Hematopoietic multipotent progenitor cell treated with erythropoietin and hydrocortisone succinate and interleukin-3 and kit ligand, for 4 days (in vitro differentiated cells): Measurements from ENCODE around the gene CCNB3.

ENCODE experiments used
- DNase-seq: peaks from one replicate; pipeline ENCODE4 v3.0.0-alpha.2; 2015

CCNB3 gene

GRCh38 chrX:50204364-50204899 is at the start of gene CCNB3:
CCNB3 (plus strand) TSS chrX:50204765; CDS start chrX:50285164, 80,399 bp downstream.
- DNase-seq = peak; percentile 88

DNA sequence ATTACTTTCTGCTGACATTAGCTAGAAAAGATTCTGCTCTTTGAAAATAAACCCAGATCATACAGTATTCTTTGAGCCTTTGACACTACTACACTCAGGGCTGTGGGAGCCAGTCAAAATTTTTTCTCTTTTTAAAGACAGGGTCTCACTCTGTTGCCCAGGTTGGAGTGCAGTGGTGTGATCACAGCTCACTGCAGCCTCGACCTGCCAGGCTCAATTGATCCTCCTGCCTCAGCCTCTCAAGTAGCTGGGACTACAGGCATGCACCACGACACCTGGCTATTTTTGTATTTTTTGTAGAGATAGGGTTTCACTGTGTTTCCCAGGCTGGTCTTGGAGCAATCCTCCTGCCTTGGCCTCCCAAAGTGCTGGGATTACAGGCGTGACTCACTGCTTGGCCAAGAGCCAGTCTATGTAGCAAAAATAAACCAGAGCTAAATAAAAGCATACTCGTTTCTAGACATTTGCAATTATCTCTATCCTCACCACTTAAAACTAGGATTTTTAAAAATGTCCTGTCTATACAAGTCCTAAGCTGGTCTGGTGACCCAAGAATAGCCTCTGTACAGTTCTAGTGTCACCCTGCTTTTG is 46.9 kb upstream of the CCNB3 start:
- DNase-seq = no peak

DNA sequence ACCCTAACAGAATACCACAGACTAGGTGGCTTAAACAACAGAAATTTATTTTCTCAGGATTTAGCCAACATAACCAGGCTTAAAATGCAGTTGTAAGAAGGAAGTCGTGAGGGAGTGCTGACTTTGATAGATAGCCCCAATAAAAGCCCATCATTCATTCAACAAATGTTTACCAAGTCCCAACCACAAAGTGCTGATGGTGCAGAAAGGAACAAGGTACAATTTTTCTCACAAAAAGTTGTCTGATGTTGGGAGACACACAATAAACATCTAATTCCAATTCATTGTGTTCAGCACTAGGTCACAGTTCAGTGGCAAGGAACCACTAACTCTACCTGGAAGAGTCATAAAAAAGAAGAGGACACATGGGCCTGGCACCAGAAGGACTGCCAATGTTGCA is 46.0 kb upstream of the CCNB3 start:
- no peak for DNase-seq

GRCh38 chrX:50161127-50161526 is 43.4 kb upstream of the CCNB3 start:
- peak; percentile 20 for DNase-seq

DNA sequence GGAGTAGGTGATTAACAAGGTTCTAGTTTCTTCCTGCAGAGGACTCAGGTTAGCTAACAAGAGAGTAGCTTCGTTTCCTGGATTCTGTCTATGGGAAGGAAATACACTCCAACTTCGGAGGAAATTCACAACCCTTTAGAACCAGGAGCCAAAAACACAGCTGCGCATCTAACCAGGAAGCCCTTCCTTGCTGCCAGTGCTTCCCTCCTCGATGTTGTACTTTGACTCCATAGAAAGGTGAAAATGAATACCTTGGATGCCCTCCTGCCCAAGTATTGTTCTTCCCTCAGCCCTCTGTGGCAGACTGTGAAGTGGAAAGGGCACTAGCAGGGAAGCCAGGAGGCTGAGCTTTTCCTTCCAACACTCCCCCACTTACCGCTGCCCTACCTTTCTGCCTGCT is 38.8 kb upstream of the CCNB3 start:
- DNase-seq = no peak

GRCh38 chrX:50167366-50167765 is 37.2 kb upstream of the CCNB3 start:
- DNase-seq = no peak

GRCh38 chrX:50168241-50168687 is 36.3 kb upstream of the CCNB3 start:
- DNase-seq = no peak

DNA sequence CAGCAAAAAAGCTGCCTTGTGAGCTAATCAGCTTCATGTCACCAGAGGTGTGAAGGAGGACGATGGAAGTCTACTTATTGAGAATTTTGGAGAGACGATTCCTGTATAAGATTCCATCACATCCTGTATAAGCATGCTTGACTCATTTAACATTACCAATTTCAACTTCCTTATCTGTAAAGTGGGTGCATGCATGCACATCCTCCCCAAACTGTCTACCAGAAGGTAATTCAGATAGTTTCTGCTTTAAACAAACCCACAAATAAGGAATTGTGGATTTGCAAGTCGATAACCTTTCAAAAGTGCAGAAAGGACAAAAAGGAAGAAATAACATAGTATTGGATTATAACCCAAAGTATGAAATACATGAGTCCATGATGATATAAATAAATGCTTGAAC is 34.8 kb upstream of the CCNB3 start:
- peak; percentile 24 for DNase-seq

GRCh38 chrX:50180073-50180940 is 24.3 kb upstream of the CCNB3 start:
- peak; percentile 55 for DNase-seq

DNA sequence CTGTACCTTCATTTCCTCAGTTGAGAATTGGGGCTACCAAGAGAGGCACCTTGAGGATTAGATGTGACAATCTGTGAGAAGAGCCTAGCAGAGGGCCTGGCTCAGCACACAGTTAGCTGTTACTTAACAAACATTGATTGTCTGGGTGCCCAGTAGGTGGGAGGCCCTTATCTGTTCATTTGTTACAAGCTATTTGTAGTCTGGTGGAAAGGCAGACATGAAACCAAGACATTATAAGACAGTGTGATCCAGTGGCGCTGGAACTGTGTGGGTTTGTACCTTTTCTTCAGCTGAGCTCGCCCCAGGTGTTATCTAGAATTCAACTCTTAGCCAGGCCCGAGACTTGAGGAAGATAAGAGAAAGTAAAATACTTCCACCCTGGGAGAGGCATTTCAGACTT is 20.7 kb upstream of the CCNB3 start:
- peak; percentile 18 for DNase-seq

- no peak for DNase-seq
Observed at GRCh38 chrX:50188859-50189600, 15.5 kb upstream of the CCNB3 start.

DNA sequence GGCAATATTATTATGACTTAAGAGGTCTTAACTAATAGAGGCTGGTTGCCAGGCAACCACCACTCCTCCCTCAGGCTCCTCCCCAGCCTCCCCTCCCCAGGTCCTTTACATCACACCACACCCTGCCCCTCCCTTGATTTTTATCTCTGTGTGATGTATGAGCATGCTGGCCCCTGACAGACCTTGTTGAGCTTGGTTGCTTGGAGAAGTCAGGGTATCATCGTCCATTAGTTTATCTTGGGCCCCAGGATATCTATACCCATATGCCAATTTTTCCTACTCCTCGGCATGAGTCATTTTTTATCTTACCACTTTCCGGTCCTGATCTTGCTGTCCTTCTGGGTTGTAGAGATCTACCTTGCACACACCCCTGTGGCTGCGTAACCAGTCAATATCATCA is 6.2 kb upstream of the CCNB3 start:
- DNase-seq = peak; percentile 91

DNA sequence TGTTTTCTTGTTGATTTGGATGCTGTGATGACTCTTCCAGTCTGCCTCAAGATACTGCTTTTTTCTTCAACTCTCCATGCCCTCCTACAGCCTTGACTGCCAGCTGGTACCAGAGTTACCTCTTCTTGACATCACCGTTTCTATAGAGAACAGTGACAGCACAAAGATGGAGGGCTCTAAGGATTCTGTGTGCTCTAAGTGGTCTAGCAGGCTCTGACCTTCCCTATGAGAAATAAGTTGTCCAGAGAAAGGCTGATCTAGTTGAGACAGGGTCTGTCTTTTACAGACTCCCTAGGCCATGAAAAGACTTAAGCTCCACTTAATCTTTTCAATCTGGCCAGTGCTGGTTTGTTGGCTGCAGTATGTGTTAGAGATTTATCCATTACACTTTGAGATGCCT is 3.7 kb upstream of the CCNB3 start, which contains the start of gene AKAP4:
AKAP4 (minus strand) TSS at position 101 of the 400 bp plus-strand sequence. CDS start 118 bp downstream, outside the sequence.
- no peak for DNase-seq

GRCh38 chrX:50202539-50202938 is 2.0 kb upstream of the CCNB3 start:
- no peak for DNase-seq

GRCh38 chrX:50206753-50207152 is 2.2 kb downstream of the CCNB3 start:
- no peak for DNase-seq

DNA sequence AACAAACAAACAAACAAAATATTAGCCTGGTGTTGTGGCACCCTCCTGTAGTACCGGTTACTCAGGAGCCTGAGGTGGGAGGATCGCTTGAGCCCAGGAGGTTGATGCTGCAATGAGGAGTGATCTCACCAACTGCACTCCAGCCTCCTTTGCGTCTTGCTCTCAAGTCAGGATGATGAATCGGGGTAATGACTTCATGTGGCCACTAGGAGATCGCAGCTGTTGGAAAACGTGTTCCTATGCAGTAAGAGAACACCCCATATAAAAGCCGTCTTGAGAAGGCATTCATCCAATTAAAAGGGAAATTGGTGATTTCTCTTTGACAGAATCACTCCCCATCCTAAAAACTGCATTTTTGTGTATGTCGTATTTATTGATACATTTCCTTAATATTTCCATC is 6.9 kb downstream of the CCNB3 start:
- peak; percentile 43 for DNase-seq

DNA sequence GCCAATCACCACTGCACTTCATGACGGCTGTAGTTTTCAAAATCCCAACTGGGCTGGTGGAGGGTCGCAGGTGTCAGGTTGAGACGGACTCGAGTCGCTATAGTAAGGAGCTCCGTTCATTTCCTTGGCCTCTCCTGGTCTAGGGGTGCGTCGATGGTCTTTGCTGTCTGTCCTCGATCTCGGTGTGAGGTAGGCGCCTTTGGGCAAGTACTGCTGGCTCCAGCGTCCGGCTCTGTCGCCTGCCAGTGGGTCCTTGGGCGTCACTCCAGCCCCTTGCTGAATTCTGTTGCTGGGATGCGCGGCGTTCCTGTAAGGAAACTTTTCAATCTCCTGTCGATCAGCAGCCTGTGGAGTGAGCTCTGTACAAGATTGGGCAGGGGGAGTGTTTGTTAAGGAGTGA is 76.7 kb downstream of the CCNB3 start:
- no peak for DNase-seq

DNA sequence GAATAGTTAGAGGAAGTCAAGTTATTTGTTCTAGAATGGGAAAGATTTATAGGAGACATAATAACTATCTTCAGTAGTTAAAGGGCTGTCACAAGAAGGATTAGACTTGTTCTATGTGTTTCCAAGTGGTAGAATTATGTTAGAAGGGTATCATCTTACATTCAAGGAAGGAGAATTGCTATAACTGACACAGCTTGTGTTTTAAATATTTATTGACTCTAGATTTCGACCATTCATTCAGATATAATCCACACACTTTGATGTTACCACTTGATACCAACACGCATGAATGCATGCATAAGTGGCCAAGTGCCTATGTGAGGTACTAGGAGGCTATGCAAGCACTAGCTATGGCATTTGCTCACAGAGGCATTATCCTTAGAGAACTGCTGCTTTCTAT is 122.7 kb downstream of the CCNB3 start:
- DNase-seq = no peak

DNA sequence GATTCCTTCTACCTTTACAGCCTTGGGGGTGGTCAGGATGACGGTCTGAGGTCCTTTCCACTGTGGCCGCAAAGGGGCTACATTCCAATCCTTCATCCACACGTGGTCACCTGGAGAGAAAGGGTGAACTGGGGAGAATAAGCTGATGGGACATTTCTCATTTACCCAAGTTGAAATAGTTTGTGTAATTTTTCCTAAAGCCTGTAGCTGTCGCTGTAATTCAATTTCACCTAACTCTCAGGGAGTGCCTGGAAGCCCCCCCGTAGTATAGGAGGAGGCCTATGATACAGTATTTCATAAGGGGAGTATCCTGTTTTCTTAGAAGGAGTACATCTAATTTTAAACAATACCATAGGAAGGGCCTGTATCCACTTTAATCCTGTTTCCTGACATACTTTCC is 128.1 kb downstream of the CCNB3 start:
- peak; percentile 0 for DNase-seq

DNA sequence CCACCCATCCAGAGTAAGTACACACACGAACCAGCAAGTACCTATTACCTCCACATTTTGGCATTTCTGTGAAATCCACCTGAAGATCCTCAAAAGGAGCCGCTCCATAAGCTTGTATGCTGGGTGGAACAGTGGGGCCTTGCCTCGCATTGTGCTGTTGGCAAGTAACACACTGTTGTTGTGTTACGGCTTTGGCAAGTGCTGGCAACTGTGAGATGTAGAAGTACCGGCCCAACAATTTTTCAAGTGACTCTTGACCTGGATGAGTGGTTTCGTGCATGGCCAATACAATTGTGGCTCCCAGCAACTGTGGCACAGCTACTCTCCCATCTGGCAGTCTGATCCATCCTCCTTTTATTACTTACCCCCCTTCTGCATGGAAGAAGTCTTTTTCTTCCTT is 128.7 kb downstream of the CCNB3 start:
- DNase-seq = no peak

DNA sequence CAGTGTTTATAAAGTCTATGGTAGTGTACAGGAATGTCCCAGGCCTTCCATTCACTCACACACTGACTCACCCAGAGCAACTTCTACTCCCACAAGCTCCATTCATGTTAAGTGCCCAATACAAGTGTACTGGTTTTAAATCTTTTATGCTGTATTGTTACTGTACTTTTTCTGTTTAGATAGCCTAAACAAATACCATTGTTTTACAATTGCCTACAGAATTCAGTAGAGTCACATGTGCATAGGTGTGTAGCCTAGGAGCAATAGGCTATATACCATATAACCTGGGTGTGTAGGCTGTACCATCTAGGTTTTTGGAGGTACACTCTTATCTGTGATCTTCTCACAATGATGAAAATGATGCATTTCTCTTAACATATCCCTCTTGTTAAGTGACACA is 139.4 kb downstream of the CCNB3 start:
- no peak for DNase-seq

- peak; percentile 1 for DNase-seq
Observed at GRCh38 chrX:50372966-50373365, 168.4 kb downstream of the CCNB3 start.
